PC-3 (cell line): ENCODE data around the gene CASKIN1. TPM values are rescaled to one million over a fixed set of nuclear protein-coding genes. Genes with fewer than 3 reads are reported as not detected.

Experiments
- ATAC-seq: fragments of 200-7000 bp; cut with Tn5 transposase; 2 replicates; pipeline ENCODE4 v1.9.1; 2020; ENCODE audit warnings: mild to moderate bottlenecking, moderate library complexity
- BruUV-seq: library from RNA; stranded (reverse); fragments of 400-500 nt; replicated peaks from 2 replicates; lab custom pipeline; 2021; lab: Mats Ljungman, UMichigan
- CTCF ChIA-PET: fragments of 300-600 bp; sonication (Branson Sonifier 250); formaldehyde crosslinking; loops from one replicate; lab custom pipeline; 2022; ENCODE audit warnings: antibody characterized with exemption; lab: Charles Lee
- POLR2A ChIA-PET: fragments of 300-600 bp; sonication (Branson Sonifier 250); formaldehyde crosslinking; loops from one replicate; lab custom pipeline; 2022; ENCODE audit warnings: antibody characterized with exemption; ENCODE audit not compliant: unreplicated experiment; lab: Charles Lee
- DNase-seq: peaks from one replicate; pipeline ENCODE4 v3.0.0-alpha.2; 2015
- H2AFZ ChIP-seq: fragments of 300-600 bp; sonication (generic); 2 replicates; pipeline ENCODE4 v1.6.0; 2016; ENCODE audit warnings: antibody characterized with exemption, low read length
- H3F3A ChIP-seq: fragments of 300-600 bp; sonication (generic); one replicate; pipeline ENCODE4 v1.6.0; 2017; ENCODE audit warnings: antibody characterized with exemption, low read length, control low read depth, mild to moderate bottlenecking; ENCODE audit not compliant: unreplicated experiment
- H3K27ac ChIP-seq: fragments of 300-600 bp; sonication (generic); 2 replicates; pipeline ENCODE4 v1.5.1; 2016; ENCODE audit warnings: mild to moderate bottlenecking, low read length
- H3K27me3 ChIP-seq: fragments of 300-600 bp; sonication (generic); 2 replicates; pipeline ENCODE4 v1.6.1; 2016; ENCODE audit warnings: low read length, mixed read lengths
- H3K36me3 ChIP-seq: fragments of 300-600 bp; sonication (generic); 2 replicates; pipeline ENCODE4 v1.6.1; 2016; ENCODE audit warnings: low read depth, mixed run types, low read length, mixed read lengths
- H3K4me1 ChIP-seq: fragments of 300-600 bp; sonication (generic); 2 replicates; pipeline ENCODE4 v1.5.1; 2016; ENCODE audit warnings: low read length; ENCODE audit not compliant: insufficient read depth
- H3K4me2 ChIP-seq: fragments of 300-600 bp; sonication (generic); 2 replicates; pipeline ENCODE4 v1.6.0; 2016; ENCODE audit warnings: low read length
- H3K4me3 ChIP-seq: fragments of 300-600 bp; sonication (generic); 2 replicates; pipeline ENCODE4 v1.5.1; 2016; ENCODE audit warnings: mild to moderate bottlenecking, low read length, mixed read lengths
- H3K79me2 ChIP-seq: fragments of 300-600 bp; sonication (generic); 2 replicates; pipeline ENCODE4 v1.6.1; 2017; ENCODE audit warnings: low read length, mixed read lengths
- H3K9ac ChIP-seq: fragments of 300-600 bp; sonication (generic); 2 replicates; pipeline ENCODE4 v1.6.0; 2016; ENCODE audit warnings: mild to moderate bottlenecking, low read length
- H3K9me2 ChIP-seq: fragments of 300-600 bp; sonication (generic); replicated peaks from 2 replicates; pipeline ENCODE4 v1.6.1; 2016; ENCODE audit warnings: mixed run types, low read length, mixed read lengths
- H3K9me3 ChIP-seq: fragments of 300-600 bp; sonication (generic); 2 replicates; pipeline ENCODE4 v1.6.1; 2016; ENCODE audit warnings: low read length, mixed read lengths
- H4K20me1 ChIP-seq: fragments of 300-600 bp; sonication (generic); 2 replicates; pipeline ENCODE4 v1.6.1; 2016; ENCODE audit warnings: low read length, mixed read lengths
- EZH2 ChIP-seq: fragments of 300-600 bp; sonication (generic); IDR thresholded peaks from one replicate; pipeline ENCODE4 v1.6.1; 2017; ENCODE audit warnings: antibody characterized with exemption, mild to moderate bottlenecking, low read length; ENCODE audit not compliant: unreplicated experiment
- EZH2phosphoT487 ChIP-seq: fragments of 300-600 bp; sonication (generic); IDR thresholded peaks from 2 replicates; pipeline ENCODE4 v1.6.1; 2018; ENCODE audit warnings: mild to moderate bottlenecking, antibody characterized with exemption, low read length, borderline replicate concordance
- intact Hi-C: fragments of 100-400 bp; cut with micrococcal nuclease; formaldehyde crosslinking; loops from 2 replicates; pipeline ENCODE4 v1.9.0; 2023
- total RNA-seq: library from RNA; depleted of rRNA; stranded (reverse); fragments of >200 nt; gene quantifications from 2 replicates; pipeline ENCODE4 v1.2.3, GENCODE V29; 2014
- TF ChIP-seq, protein P1 (sequence below): fragments of 300-600 bp; sonication (generic); conservative IDR thresholded peaks from 2 replicates; pipeline ENCODE4 v1.5.1; 2017; ENCODE audit warnings: antibody characterized with exemption, low read depth, mild to moderate bottlenecking, low read length

Gene CASKIN1
- total RNA-seq, 1 experiment from 2014 or later, result 1.6 TPM

- Histone ChIP-seq H3K9me3 (no peaks in the 10 kb centered on the region), H4K20me1 (peaks cover 32% of the 10 kb centered on the region), H3K36me3 (peaks cover 11% of the 10 kb centered on the region), H3K79me2 (peaks cover 18% of the 10 kb centered on the region), H3K4me2 (peak overlapping the region; percentile 100), H3F3A (peaks cover 18% of the 10 kb centered on the region), H3K27me3 (no peaks in the 10 kb centered on the region), H2AFZ (0 out of 2 replicates have a peak overlapping the region, but pooled peaks have one; percentile 10), H3K9me2 (no peaks in the 10 kb centered on the region), H3K4me1 (peaks cover 30% of the 10 kb centered on the region), H3K9ac (peak overlapping the region; percentile 10; the same call in 1 of the 2 replicates), H3K4me3 (peak overlapping the region; percentile 67), H3K27ac (no peak overlapping the region)
- TSS peak; percentile 60 for BruUV-seq
- intact Hi-C loops, result no loop called here
- CTCF ChIA-PET, result no interaction called here
- POLR2A ChIA-PET, result no interaction called here
- TF ChIP-seq, protein P1, sequence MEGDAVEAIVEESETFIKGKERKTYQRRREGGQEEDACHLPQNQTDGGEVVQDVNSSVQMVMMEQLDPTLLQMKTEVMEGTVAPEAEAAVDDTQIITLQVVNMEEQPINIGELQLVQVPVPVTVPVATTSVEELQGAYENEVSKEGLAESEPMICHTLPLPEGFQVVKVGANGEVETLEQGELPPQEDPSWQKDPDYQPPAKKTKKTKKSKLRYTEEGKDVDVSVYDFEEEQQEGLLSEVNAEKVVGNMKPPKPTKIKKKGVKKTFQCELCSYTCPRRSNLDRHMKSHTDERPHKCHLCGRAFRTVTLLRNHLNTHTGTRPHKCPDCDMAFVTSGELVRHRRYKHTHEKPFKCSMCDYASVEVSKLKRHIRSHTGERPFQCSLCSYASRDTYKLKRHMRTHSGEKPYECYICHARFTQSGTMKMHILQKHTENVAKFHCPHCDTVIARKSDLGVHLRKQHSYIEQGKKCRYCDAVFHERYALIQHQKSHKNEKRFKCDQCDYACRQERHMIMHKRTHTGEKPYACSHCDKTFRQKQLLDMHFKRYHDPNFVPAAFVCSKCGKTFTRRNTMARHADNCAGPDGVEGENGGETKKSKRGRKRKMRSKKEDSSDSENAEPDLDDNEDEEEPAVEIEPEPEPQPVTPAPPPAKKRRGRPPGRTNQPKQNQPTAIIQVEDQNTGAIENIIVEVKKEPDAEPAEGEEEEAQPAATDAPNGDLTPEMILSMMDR, result no peak
- no peak for TF ChIP-seq EZH2phosphoT487
- no peak for TF ChIP-seq EZH2
- ATAC-seq (peak; percentile 23), DNase-seq (peak; percentile 44)
Observed at GRCh38 chr16:2148714-2149629, 47.4 kb downstream of the CASKIN1 start.

GRCh38 chr16:2147981-2148671 lies 48.3 kb downstream of the CASKIN1 start, which contains the start of gene RAB26:
Gene RAB26 (plus strand): TSS chr16:2148625. CDS start chr16:2148784, 159 bp downstream.
- no peaks in the 10 kb centered on the region for H3K9me2 ChIP-seq
- H3K9me3 ChIP-seq, result no peaks in the 10 kb centered on the region
- BruUV-seq, result no TSS peak
- peak within 1 kb of the TSS; percentile 29; the same call in 1 of the 2 replicates for H3K9ac ChIP-seq
- peak; percentile 70 for ATAC-seq
- peak within 1 kb of the TSS; percentile 67 for H3K4me3 ChIP-seq
- H3K27me3 ChIP-seq, result no peaks in the 10 kb centered on the region
- peaks cover 18% of the 10 kb centered on the region for H3F3A ChIP-seq
- DNase-seq, result peak; percentile 85
- peak within 1 kb of the TSS; percentile 40; the same call in 1 of the 2 replicates for H3K27ac ChIP-seq
- TF ChIP-seq EZH2, result no peak
- no peak for TF ChIP-seq EZH2phosphoT487
- TF ChIP-seq, protein P1, result no peak
- intact Hi-C loops, result no loop called here
- peaks cover 9% of the 10 kb centered on the region for H3K79me2 ChIP-seq
- peaks cover 26% of the 10 kb centered on the region for H3K4me1 ChIP-seq
- peaks cover 23% of the 10 kb centered on the region for H4K20me1 ChIP-seq
- H3K36me3 ChIP-seq, result peaks cover 3% of the 10 kb centered on the region; the same call in 1 of the 2 replicates
- POLR2A ChIA-PET, result no interaction called here
- peak within 1 kb of the TSS; percentile 54; the same call in 1 of the 2 replicates for H2AFZ ChIP-seq
- CTCF ChIA-PET, result no interaction called here
- peak within 1 kb of the TSS; percentile 100 for H3K4me2 ChIP-seq
